GM12878 (cell line): Measurements from ENCODE around the gene FEV. TPM values are rescaled to one million over a fixed set of nuclear protein-coding genes. Genes with fewer than 3 reads are reported as not detected.

Source experiments
- ATAC-seq: fragments of 200-7000 bp; cut with Tn5 transposase; 3 replicates; pipeline ENCODE4 v1.9.1; 2020; ENCODE audit warnings: mild to moderate bottlenecking, moderate library complexity
- BruUV-seq: library from RNA; stranded (reverse); fragments of 400-500 nt; replicated peaks from 2 replicates; lab custom pipeline; 2021; lab: Mats Ljungman, UMichigan
- CTCF ChIA-PET: fragments of 300-600 bp; sonication (Branson Sonifier 250); formaldehyde crosslinking; extraction: SDS; loops from one replicate; lab custom pipeline; 2021; ENCODE audit warnings: inconsistent platforms; lab: Yijun Ruan, JAX
- POLR2A ChIA-PET: fragments of 350-600 bp; formaldehyde crosslinking; extraction: SDS; loops from one replicate; lab custom pipeline; 2021; ENCODE audit warnings: inconsistent platforms; lab: Charles Lee
- RAD21 ChIA-PET: fragments of 300-600 bp; sonication (Branson Sonifier 250); formaldehyde crosslinking; loops from one replicate; lab custom pipeline; 2023; ENCODE audit warnings: antibody characterized with exemption; ENCODE audit not compliant: unreplicated experiment; lab: Charles Lee
- SMC1A ChIA-PET: fragments of 300-600 bp; sonication (Branson Sonifier 250); formaldehyde crosslinking; loops from one replicate; lab custom pipeline; 2023; ENCODE audit not compliant: unreplicated experiment, uncharacterized antibody; lab: Charles Lee
- DNase-seq: peaks from one replicate; pipeline ENCODE4 v3.0.0-alpha.2; 2011; ENCODE audit warnings: low read depth, low spot score
- FAIRE-seq: peaks from 3 replicates; lab custom pipeline; 2011; peaks lifted over from hg19 to GRCh38; lab: Jason Lieb, UNC
- H2AFZ ChIP-seq: 2 replicates; pipeline ENCODE4 v1.6.0; 2011; ENCODE audit warnings: low read depth, low read length, control low read depth; ENCODE audit not compliant: control insufficient read depth
- H3K27ac ChIP-seq: 2 replicates; pipeline ENCODE4 v1.5.1; 2011; ENCODE audit warnings: control low read depth; ENCODE audit not compliant: control insufficient read depth, insufficient read depth
- H3K27me3 ChIP-seq, 2 experiments: replicated peaks in 1 of 2; 2 replicates each; pipeline versions ENCODE4 v1.6.0 to v1.6.1; 2011; ENCODE audit warnings: low read length in 1 of 2; ENCODE audit not compliant: control insufficient read depth in 2 of 2, insufficient read depth in 2 of 2
- H3K36me3 ChIP-seq, 2 experiments: 2 replicates each; pipeline ENCODE4 v1.5.1; 2011; ENCODE audit warnings: low read length in 1 of 2; ENCODE audit not compliant: control insufficient read depth in 2 of 2, insufficient read depth in 2 of 2
- H3K4me1 ChIP-seq: 2 replicates; pipeline ENCODE4 v1.6.1; 2011; ENCODE audit warnings: mild to moderate bottlenecking, low read length, moderate library complexity, mixed read lengths; ENCODE audit not compliant: control insufficient read depth, insufficient read depth
- H3K4me2 ChIP-seq: 2 replicates; pipeline ENCODE4 v1.6.0; 2011; ENCODE audit warnings: control low read depth; ENCODE audit not compliant: control insufficient read depth, insufficient read depth
- H3K4me3 ChIP-seq: fragments of 200-600 bp; sonication (generic); 2 replicates; pipeline ENCODE4 v1.5.1; 2016
- H3K79me2 ChIP-seq: 2 replicates; pipeline ENCODE4 v1.6.0; 2011; ENCODE audit warnings: low read length; ENCODE audit not compliant: control insufficient read depth, insufficient read depth
- H3K9ac ChIP-seq: 2 replicates; pipeline ENCODE4 v1.8.0; 2011; ENCODE audit warnings: low read length, control low read depth, mixed read lengths; ENCODE audit not compliant: control insufficient read depth, insufficient read depth
- H3K9me3 ChIP-seq: replicated peaks from 3 replicates; pipeline ENCODE4 v1.5.1; 2011; ENCODE audit warnings: mild to moderate bottlenecking, low read length; ENCODE audit not compliant: control insufficient read depth, insufficient read depth
- H4K20me1 ChIP-seq: 2 replicates; pipeline ENCODE4 v1.6.0; 2011; ENCODE audit not compliant: control insufficient read depth, insufficient read depth
- CHD1 ChIP-seq: IDR thresholded peaks from 2 replicates; pipeline ENCODE4 v1.6.1; 2012; ENCODE audit warnings: low read depth, low read length, improper control_type of control experiment
- EZH2 ChIP-seq: IDR thresholded peaks from 2 replicates; pipeline ENCODE4 v1.6.1; 2012; ENCODE audit warnings: low read depth, mild to moderate bottlenecking, control low read depth, inconsistent platforms, low read length, borderline replicate concordance; ENCODE audit not compliant: control insufficient read depth
- HDGF ChIP-seq: fragments of 450-650 bp; IDR thresholded peaks from 2 replicates; pipeline ENCODE4 v1.6.1; 2016; ENCODE audit warnings: antibody characterized with exemption
- HSF1 ChIP-seq: fragments of 150-350 bp; IDR thresholded peaks from 2 replicates; pipeline ENCODE4 v1.6.1; 2014; ENCODE audit warnings: mild to moderate bottlenecking, low read depth, low read length
- JUND ChIP-seq: IDR thresholded peaks from 2 replicates; pipeline ENCODE4 v1.6.1; 2012; ENCODE audit warnings: low read depth, mild to moderate bottlenecking, low read length, improper control_type of control experiment, moderate library complexity
- NBN ChIP-seq: fragments of 450-650 bp; IDR thresholded peaks from 2 replicates; pipeline ENCODE4 v1.6.1; 2016
- NFYA ChIP-seq: IDR thresholded peaks from 2 replicates; pipeline ENCODE4 v1.6.1; 2011; ENCODE audit warnings: low read depth, mild to moderate bottlenecking, low read length, improper control_type of control experiment, borderline replicate concordance
- PAX5 ChIP-seq: IDR thresholded peaks from 2 replicates; pipeline ENCODE4 v1.6.1; 2011; ENCODE audit warnings: low read depth, low read length, borderline replicate concordance
- PML ChIP-seq: IDR thresholded peaks from 2 replicates; pipeline ENCODE4 v1.6.1; 2012; ENCODE audit warnings: low read length, inconsistent platforms
- RAD51 ChIP-seq: fragments of 450-650 bp; IDR thresholded peaks from 2 replicates; pipeline ENCODE4 v1.6.1; 2016; ENCODE audit warnings: moderate library complexity, mild to moderate bottlenecking, inconsistent platforms
- RELB ChIP-seq: fragments of 450-650 bp; IDR thresholded peaks from 2 replicates; pipeline ENCODE4 v1.6.1; 2017; ENCODE audit warnings: low read depth, mild to moderate bottlenecking, moderate library complexity
- STAT1 ChIP-seq: fragments of 450-650 bp; conservative IDR thresholded peaks from 2 replicates; pipeline ENCODE4 v1.6.1; 2014; ENCODE audit warnings: antibody characterized with exemption, mild to moderate bottlenecking
- TBL1XR1 ChIP-seq: IDR thresholded peaks from 2 replicates; pipeline ENCODE4 v1.6.1; 2012; ENCODE audit warnings: low read depth, low read length, improper control_type of control experiment
- YY1 ChIP-seq: IDR thresholded peaks from 2 replicates; pipeline ENCODE4 v1.6.1; 2011; ENCODE audit warnings: low read depth, mild to moderate bottlenecking, low read length
- WGBS: methylation state at CpG from one replicate; pipeline ENCODE4 v1.1.6; 2016; ENCODE audit warnings: low lambda C conversion rate; ENCODE audit not compliant: insufficient replicate concordance, insufficient coverage; ENCODE audit errors: missing lambda C conversion rate; 5-methylcytosine and 5-hydroxymethylcytosine counted together
- in situ Hi-C: fragments of 300-500 bp; cut with MboI; formaldehyde crosslinking; loops from 9 replicates; pipeline ENCODE4 v1.14.3; 2018; ENCODE audit warnings: mixed read lengths
- intact Hi-C: fragments of 100-400 bp; cut with micrococcal nuclease; formaldehyde crosslinking; loops from one replicate; pipeline ENCODE4 v1.14.2; 2022; ENCODE audit not compliant: unreplicated experiment
- polyA plus RNA-seq, 11 experiments: library from polyadenylated mRNA; depleted of rRNA in 4 of 11; unstranded in 6 of 11; stranded (reverse) in 5 of 11; fragments of >200 nt; fragmentation: Nextera tagmentation in 4 of 11; fragmentation: Illumina TruSeq in 1 of 11; extraction: Ambion mirVana in 4 of 11; extraction: Trizol in 1 of 11; gene quantifications; 1 replicate in 1 of 11; 2 replicates in 10 of 11; pipeline versions ENCODE4 v1.2.1 to v1.2.3, GENCODE V29; 2011 to 2016; ENCODE audit warnings: inconsistent platforms in 2 of 11, missing spikeins in 2 of 11, low read depth in 1 of 11
- total RNA-seq, 4 experiments: library from RNA; depleted of rRNA in 3 of 4; stranded (reverse); fragments of >200 nt in 3 of 4; fragmentation: Illumina TruSeq in 1 of 4; extraction: Trizol in 1 of 4; gene quantifications; 2 replicates each; pipeline versions ENCODE4 v1.2.1 to v1.2.3, GENCODE V29; 2013 to 2021
- TF ChIP-seq, protein P1 (sequence below): IDR thresholded peaks from 2 replicates; pipeline ENCODE4 v1.6.1; 2012; ENCODE audit warnings: low read length, inconsistent platforms
- TF ChIP-seq, protein P2 (sequence below): fragments of 450-650 bp; IDR thresholded peaks from 2 replicates; pipeline ENCODE4 v1.6.1; 2017; ENCODE audit warnings: mild to moderate bottlenecking, moderate library complexity

FEV gene
- total and polyA plus RNA-seq, 10 of the 15 experiments (the other 5 are each of a cell fraction or from before 2014, with no cell fraction given) = not detected

GRCh38 chr2:218985325-218986091 is 524 bp upstream of the FEV start:
- Histone ChIP-seq H3K4me3 (no peak overlapping the region), H4K20me1 (peaks cover 3% of the 10 kb centered on the region), H3K9ac (no peak overlapping the region), H3K9me3 (no peaks in the 10 kb centered on the region), H3K4me2 (no peak overlapping the region), H2AFZ (no peak overlapping the region), H3K27ac (no peak overlapping the region), H3K36me3 (no peaks in the 10 kb centered on the region), H3K79me2 (no peaks in the 10 kb centered on the region), H3K27me3 (peaks cover 35 to 41% of the 10 kb centered on the region in 2 experiments), H3K4me1 (no peaks in the 10 kb centered on the region)
- ChIA-PET POLR2A (no interaction called here), CTCF (no interaction called here), SMC1A (no interaction called here), RAD21 (no interaction called here)
- FAIRE-seq (no peak), DNase-seq (no peak), ATAC-seq (no peak)
- WGBS = 10% methylated on average over 32 of the region's 49 CpGs
- in situ Hi-C loops = no loop called here
- intact Hi-C loops = no loop called here
- BruUV-seq = no TSS peak
- no peak for TF ChIP-seq RAD51
- no peak for TF ChIP-seq CHD1
- no peak for TF ChIP-seq PML
- no peak for TF ChIP-seq TBL1XR1
- TF ChIP-seq, protein P1, sequence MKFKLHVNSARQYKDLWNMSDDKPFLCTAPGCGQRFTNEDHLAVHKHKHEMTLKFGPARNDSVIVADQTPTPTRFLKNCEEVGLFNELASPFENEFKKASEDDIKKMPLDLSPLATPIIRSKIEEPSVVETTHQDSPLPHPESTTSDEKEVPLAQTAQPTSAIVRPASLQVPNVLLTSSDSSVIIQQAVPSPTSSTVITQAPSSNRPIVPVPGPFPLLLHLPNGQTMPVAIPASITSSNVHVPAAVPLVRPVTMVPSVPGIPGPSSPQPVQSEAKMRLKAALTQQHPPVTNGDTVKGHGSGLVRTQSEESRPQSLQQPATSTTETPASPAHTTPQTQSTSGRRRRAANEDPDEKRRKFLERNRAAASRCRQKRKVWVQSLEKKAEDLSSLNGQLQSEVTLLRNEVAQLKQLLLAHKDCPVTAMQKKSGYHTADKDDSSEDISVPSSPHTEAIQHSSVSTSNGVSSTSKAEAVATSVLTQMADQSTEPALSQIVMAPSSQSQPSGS = no peak
- no peak for TF ChIP-seq PAX5
- TF ChIP-seq STAT1 = no peak
- TF ChIP-seq RELB = no peak
- TF ChIP-seq HSF1 = no peak
- TF ChIP-seq YY1 = no peak
- TF ChIP-seq JUND = no peak
- no peak for TF ChIP-seq EZH2
- no peak for TF ChIP-seq HDGF
- TF ChIP-seq, protein P2, sequence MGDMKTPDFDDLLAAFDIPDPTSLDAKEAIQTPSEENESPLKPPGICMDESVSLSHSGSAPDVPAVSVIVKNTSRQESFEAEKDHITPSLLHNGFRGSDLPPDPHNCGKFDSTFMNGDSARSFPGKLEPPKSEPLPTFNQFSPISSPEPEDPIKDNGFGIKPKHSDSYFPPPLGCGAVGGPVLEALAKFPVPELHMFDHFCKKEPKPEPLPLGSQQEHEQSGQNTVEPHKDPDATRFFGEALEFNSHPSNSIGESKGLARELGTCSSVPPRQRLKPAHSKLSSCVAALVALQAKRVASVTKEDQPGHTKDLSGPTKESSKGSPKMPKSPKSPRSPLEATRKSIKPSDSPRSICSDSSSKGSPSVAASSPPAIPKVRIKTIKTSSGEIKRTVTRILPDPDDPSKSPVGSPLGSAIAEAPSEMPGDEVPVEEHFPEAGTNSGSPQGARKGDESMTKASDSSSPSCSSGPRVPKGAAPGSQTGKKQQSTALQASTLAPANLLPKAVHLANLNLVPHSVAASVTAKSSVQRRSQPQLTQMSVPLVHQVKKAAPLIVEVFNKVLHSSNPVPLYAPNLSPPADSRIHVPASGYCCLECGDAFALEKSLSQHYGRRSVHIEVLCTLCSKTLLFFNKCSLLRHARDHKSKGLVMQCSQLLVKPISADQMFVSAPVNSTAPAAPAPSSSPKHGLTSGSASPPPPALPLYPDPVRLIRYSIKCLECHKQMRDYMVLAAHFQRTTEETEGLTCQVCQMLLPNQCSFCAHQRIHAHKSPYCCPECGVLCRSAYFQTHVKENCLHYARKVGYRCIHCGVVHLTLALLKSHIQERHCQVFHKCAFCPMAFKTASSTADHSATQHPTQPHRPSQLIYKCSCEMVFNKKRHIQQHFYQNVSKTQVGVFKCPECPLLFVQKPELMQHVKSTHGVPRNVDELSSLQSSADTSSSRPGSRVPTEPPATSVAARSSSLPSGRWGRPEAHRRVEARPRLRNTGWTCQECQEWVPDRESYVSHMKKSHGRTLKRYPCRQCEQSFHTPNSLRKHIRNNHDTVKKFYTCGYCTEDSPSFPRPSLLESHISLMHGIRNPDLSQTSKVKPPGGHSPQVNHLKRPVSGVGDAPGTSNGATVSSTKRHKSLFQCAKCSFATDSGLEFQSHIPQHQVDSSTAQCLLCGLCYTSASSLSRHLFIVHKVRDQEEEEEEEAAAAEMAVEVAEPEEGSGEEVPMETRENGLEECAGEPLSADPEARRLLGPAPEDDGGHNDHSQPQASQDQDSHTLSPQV = no peak
- TF ChIP-seq NBN = no peak
- no peak for TF ChIP-seq NFYA
